ENCODE data around the gene NEURL1. TPM values are rescaled to one million over a fixed set of nuclear protein-coding genes. Genes with fewer than 3 reads are reported as not detected.

Gene NEURL1
- total RNA-seq, 4 donors from 2014 or later, result 0.39 to 0.60 TPM; not detected in 2

DNA sequence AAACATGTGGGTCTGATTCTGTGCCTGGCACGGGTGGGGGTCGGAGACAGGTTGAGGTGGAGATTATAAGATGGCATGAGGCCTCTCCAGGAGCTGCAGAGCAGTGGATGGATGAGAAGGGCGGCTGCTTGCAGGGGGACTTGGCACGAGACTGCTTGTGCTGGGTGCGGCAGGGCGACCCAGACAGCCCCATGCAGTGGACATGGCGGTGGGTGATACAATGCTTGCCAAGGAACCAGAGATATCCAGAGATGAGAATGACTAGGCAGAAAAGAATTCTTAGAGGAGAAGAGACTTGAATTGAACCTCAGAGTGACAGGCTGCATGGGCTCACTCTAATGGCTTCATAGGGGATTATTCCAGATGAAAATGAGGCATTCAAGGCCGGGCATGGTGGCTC, 145.4 kb downstream of the NEURL1 start:
- 48 to 49% methylated on average over 8 of the region's 8 CpGs for WGBS, 2 donors
- H3K27me3 ChIP-seq, result no peaks in the 10 kb centered on the region
- peaks cover 5 to 100% (median 55%) of the 10 kb centered on the region in 4 donors for H3K4me1 ChIP-seq
- DNase-seq (ENCODE audit: low spot score in 2 of 2), result no peak
- peak overlapping the region; percentile 71 to 90 (median 86) for H3K27ac ChIP-seq
- no peak for TF ChIP-seq EP300 (IDR thresholded peaks at IDR 0.05)
- TF ChIP-seq, protein P1, sequence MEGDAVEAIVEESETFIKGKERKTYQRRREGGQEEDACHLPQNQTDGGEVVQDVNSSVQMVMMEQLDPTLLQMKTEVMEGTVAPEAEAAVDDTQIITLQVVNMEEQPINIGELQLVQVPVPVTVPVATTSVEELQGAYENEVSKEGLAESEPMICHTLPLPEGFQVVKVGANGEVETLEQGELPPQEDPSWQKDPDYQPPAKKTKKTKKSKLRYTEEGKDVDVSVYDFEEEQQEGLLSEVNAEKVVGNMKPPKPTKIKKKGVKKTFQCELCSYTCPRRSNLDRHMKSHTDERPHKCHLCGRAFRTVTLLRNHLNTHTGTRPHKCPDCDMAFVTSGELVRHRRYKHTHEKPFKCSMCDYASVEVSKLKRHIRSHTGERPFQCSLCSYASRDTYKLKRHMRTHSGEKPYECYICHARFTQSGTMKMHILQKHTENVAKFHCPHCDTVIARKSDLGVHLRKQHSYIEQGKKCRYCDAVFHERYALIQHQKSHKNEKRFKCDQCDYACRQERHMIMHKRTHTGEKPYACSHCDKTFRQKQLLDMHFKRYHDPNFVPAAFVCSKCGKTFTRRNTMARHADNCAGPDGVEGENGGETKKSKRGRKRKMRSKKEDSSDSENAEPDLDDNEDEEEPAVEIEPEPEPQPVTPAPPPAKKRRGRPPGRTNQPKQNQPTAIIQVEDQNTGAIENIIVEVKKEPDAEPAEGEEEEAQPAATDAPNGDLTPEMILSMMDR (IDR thresholded peaks at IDR 0.05), result no peak
- H3K9me3 ChIP-seq, result no peaks in the 10 kb centered on the region
- H3K36me3 ChIP-seq, result peaks cover 0 to 2% (median 0%) of the 10 kb centered on the region in 3 donors
- no peak overlapping the region for H3K4me3 ChIP-seq

DNA sequence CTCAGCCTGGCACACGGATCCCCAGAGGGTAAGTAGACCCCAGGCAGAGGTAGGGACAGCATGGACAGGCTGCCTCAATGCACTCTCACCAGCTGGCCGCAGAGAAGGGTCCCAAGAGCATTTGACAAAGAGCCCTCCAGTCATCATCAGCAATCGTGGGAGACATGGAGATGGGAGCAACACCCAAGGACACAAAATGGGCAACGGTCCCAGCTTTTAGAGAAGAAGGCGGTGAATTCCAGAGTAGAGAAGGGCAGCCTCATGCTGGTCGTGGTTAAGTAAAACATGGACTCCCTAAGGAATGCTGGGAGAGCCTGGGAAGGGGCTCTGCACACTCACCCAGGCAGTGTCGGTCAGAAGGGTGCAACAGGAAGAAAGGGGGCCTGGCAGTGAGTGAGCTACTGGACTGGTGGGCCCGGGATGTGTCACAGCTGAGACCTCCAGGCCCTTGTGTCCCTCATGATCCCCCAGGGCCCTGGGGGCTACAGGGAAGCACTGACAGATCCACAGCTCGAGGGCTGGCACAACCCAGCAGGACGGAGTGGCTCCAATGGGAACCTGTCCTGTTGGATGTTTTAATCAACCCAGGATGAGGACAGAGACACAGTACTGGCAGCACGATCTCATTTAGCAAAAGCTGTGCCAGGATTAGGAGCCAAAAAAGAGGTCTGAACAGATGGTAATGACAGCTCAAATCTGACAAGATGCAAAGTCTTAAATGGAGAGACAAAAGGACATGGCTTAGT, 147.1 kb downstream of the NEURL1 start:
- DNase-seq (ENCODE audit: low spot score in 2 of 2), result no peak
- Histone ChIP-seq H3K4me1 (peaks cover 5 to 100% (median 62%) of the 10 kb centered on the region in 4 donors), H3K27ac (peak overlapping the region; percentile 37 to 90 (median 64)), H3K4me3 (no peak overlapping the region), H3K9me3 (no peaks in the 10 kb centered on the region), H3K36me3 (no peaks in the 10 kb centered on the region), H3K27me3 (no peaks in the 10 kb centered on the region)
- TF ChIP-seq, protein P1 (IDR thresholded peaks at IDR 0.05), result no peak
- TF ChIP-seq POLR2A (IDR thresholded peaks at IDR 0.05), result no peak
- 27 to 35% methylated on average over 10 to 11 of the region's 11 CpGs for WGBS, 2 donors

DNA sequence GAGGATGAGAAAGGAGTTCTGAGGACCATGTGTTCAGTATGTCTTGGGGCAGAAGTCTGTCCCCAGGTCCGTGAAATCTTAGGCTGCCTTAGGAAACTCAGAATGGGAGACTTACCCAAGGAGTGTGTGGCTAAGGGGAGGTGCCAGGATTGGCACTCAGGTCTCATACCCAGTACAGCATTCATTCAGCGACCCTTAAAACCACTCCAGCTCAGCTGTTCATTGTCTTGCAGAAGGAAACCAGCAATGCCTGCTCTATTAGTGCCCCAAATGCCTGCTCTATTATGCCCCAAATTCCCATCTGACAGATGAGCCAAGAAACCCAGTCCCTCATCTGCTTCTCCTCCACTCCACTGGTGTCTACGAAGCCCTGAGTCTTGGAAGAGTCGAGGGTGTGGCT, 147.8 kb downstream of the NEURL1 start:
- peak overlapping the region in 3 of 4 donors; percentile 37 to 90 (median 77) for H3K27ac ChIP-seq
- no peaks in the 10 kb centered on the region for H3K27me3 ChIP-seq
- 72 to 80% methylated on average over 4 of the region's 4 CpGs for WGBS, 2 donors
- no peak overlapping the region for H3K4me3 ChIP-seq
- H3K36me3 ChIP-seq, result no peaks in the 10 kb centered on the region
- peaks cover 5 to 100% (median 59%) of the 10 kb centered on the region in 4 donors for H3K4me1 ChIP-seq
- TF ChIP-seq, protein P1 (IDR thresholded peaks at IDR 0.05), result no peak
- TF ChIP-seq POLR2A (IDR thresholded peaks at IDR 0.05) (no peak), EP300 (IDR thresholded peaks at IDR 0.05) (no peak)
- H3K9me3 ChIP-seq, result no peaks in the 10 kb centered on the region
- no peak for DNase-seq (ENCODE audit: low spot score in 2 of 2)

Other genes starting within 250 kb of the NEURL1 start
- not detected for gene RPEL1, start 247.8 kb upstream of the NEURL1 start, total RNA-seq
- gene INA, start 216.6 kb upstream of the NEURL1 start, total RNA-seq, result not detected
- 10 to 100 TPM; 22.1 to 35.4 (median 25.4) TPM for gene PCGF6, start 142.6 kb upstream of the NEURL1 start, total RNA-seq
- gene TAF5, start 125.7 kb upstream of the NEURL1 start, total RNA-seq, result 1 to 10 TPM; 3.9 to 9.4 (median 7.0) TPM
- gene ATP5MK, start 97.2 kb upstream of the NEURL1 start, total RNA-seq, result 100 to 1,000 TPM; 139 to 343 (median 202) TPM
- gene PDCD11, start 97.1 kb upstream of the NEURL1 start, total RNA-seq, result 10 to 100 TPM; 15.3 to 23.7 (median 17.5) TPM
- gene CALHM2, start 41.3 kb upstream of the NEURL1 start, total RNA-seq, result 100 to 1,000 TPM in 1 of 4 donors, 10 to 100 TPM in 3; 61.4 to 119 (median 65.6) TPM
- gene CALHM1, start 34.8 kb upstream of the NEURL1 start, total RNA-seq, result not detected
- gene CALHM3, start 14.5 kb upstream of the NEURL1 start, total RNA-seq, result not detected

Data from tibial nerve (tissue), 4 donors.